ENCODE results near the gene RUNX2.
"Not testable (repeated sequence)": the region's sequence is repeated elsewhere in the genome, so short reads cannot be mapped to it uniquely, and the experiment has no call there.

The RUNX2 gene

GRCh38 chr6:45457141-45457540 is 129.0 kb downstream of the RUNX2 start:
- no peak for DNase-seq (ENCODE audit: low read depth in 2 of 2)

DNA sequence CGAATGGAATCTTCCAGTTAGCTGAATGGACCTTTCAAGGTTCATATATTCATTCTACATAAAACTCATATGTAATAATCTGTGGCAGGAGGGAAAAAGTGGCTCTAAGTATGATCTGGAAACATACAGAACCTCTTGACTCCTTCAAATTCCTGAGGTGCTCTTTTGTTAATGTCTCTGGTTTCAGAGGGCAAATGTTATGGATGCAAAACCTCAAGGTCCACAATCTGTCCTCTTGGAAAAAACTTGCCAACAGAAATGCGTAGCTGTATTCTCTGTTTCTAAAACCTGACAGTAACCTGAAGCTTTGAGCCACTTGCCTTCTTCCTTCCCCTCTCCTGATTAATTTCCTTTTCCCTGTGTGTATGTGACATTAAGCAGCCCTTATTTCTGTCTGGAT is 130.5 kb downstream of the RUNX2 start:
- DNase-seq (ENCODE audit: low read depth in 2 of 2), result no peak

DNA sequence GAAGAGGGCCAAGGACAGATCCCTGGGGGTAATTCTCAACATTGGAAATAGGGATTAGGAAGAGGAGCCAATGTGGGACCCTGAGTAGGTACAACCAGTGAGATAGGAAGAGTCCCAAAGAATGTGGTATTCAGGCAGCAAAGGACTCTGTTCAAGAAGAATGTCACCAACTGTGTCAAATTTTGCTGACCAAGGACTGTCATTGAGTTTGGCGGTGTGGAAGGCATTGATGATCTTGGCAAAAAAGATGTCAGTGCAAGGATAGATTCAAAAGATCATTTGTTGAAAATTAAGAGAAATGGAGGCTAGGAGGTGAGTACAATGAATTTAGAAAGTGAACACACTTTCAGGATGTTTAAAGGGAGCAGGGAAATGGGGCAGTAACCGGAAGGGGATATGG is 132.0 kb downstream of the RUNX2 start:
- DNase-seq (ENCODE audit: low read depth in 2 of 2), result no peak

DNA sequence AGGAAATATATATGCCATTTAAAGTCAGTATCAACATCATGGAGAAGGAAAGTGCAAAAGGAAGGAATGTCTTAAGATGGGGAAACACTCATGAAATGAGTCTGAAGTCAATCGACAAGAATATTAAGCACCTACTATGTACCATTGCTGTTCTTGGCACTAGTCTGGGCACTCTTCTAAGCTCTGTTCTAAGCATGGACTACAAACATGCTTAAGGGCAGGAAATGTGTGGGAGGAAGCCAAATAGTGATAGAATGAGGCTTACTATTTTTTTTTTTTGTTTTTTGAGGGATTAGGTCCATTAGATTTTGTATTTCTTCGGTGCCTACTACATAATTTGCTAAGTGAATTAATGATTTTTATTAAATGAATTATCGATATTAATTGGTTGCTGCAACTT is 133.4 kb downstream of the RUNX2 start:
- DNase-seq (ENCODE audit: low read depth in 2 of 2), result no peak

GRCh38 chr6:45462190-45463134 is 134.3 kb downstream of the RUNX2 start:
- DNase-seq (ENCODE audit: low read depth in 2 of 2), result no peak

- no peak for DNase-seq (ENCODE audit: low read depth in 2 of 2)
Measured at GRCh38 chr6:45464685-45465084, 136.6 kb downstream of the RUNX2 start.

DNA sequence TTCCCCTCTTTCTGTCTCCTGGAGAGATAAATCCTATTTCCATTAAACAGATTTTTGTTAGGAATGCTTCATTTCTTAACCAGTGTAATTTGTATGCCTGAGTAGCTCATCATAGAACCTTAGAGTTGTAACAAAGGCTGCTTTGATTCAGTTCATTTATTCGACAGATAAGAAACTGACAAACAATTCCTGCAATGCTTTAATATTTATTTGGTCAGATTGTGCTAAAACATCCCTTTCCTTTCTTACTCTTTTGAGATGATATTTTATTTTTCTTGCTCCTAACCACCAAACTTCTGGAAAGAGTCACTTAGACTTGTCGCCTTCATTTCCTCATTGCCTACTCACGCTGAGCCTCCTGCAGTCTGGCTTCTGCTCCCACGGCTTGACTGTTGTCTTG is 138.6 kb downstream of the RUNX2 start:
- DNase-seq (ENCODE audit: low read depth in 2 of 2), result no peak

DNA sequence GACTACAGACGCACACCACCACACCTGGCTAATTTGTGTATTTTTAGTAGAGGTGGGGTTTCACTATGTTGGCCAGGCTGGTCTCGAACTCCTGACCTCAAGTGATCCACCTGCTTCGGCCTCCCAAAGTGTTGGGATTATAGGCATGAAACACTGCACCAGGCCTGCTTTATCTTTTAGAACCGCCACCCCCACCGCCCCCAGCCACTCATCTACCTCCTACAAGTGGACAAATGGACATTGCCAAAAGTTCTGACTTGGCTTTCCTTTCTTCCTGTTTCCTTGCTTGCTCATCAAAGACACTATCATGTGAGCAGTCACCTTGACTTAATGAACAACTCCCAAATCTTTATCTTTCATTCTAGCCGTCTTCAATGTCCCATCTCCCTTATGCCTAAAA is 139.3 kb downstream of the RUNX2 start:
- not testable (repeated sequence) for DNase-seq (ENCODE audit: low read depth in 2 of 2)

GRCh38 chr6:45467853-45468252 is 139.7 kb downstream of the RUNX2 start:
- no peak for DNase-seq (ENCODE audit: low read depth in 2 of 2)

DNA sequence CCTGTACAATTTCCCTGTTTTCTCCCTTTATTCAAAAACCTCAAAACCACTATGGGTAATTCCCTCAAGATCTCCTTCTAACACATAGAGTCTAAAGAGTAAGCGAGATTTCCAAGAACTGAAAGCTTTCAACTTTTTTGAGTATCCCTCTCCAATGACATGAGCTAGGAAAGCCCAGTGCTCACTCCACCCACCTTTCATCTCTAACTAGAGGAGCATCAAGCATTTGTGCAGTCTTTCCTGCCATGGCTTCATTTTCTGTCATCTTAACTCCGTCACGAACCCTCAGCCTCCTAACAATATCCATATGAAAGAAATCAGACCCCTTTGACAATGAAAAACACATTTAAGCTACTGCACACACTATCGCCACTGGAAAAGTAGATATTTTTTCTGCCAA is 141.5 kb downstream of the RUNX2 start:
- DNase-seq (ENCODE audit: low read depth in 2 of 2), result no peak

DNA sequence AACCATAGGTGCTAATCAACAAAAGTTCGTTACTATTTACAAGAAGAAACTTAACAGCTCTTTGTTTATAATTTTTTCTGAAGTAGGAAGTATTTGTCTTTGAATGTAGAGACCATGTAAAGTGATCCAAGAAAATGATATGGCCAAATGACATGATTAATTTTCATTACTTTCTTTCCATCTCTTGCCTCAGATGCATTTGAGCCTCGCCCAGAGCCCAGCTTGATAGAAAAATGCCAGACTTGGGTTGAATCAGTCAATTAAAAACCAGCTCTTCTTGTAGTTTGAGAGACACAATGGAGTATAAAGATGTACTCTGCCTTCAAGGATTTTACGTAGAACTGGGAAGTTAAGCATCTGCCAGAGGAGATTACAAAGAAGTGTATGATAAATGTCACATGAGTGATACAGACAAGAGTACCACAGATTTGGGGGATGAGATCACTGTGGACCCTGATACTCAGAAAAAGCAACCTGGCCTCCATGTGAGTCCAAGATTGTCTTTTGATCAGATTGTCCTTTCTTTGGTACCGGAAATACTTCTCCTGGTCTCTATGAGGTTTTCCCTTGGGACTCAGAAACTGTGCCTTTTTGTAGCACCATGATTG is 142.1 kb downstream of the RUNX2 start:
- no peak for DNase-seq (ENCODE audit: low read depth in 2 of 2)

DNA sequence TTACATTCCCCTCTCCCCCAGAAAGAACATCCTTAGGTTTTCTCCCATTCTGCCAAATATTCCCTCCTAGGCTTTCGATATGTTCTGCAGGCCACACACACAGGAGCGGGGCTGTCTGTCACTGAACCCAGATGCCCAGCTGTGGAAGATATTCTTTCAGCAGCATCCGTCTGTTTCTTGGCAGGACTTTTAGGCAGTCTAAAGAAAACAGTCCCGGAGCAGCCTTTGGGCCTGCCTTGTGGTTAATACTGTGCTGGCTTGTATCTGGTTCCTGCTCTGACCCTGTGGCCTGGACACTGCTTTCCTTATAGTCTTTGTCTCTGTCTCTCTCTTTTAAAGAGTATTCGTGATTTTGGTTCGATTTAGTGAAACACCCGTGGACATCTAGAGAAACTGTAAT is 144.3 kb downstream of the RUNX2 start:
- DNase-seq (ENCODE audit: low read depth in 2 of 2), result no peak

GRCh38 chr6:45473121-45473993 is 145.2 kb downstream of the RUNX2 start:
- DNase-seq (ENCODE audit: low read depth in 2 of 2), result no peak

- no peak for DNase-seq (ENCODE audit: low read depth in 2 of 2)
Measured at GRCh38 chr6:45474376-45474775, 146.2 kb downstream of the RUNX2 start.

DNA sequence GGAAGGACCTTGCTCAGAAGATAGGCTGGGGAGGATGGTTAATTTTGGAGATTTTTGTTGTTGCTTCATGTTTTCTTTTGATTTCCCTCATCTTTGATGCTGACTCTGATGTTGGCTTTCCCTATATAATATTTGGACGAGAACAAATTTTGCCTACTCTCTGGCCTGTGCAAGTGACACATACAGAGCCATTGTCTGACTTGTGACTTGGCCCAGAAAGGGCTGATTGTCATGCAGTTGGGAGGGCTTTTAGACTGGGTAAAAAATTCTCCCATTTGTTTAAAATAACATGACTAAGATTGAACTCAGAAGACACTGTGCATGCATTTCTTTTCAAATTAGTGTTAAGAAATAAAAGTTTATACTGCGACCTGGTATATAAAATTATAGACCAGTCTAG is 148.2 kb downstream of the RUNX2 start:
- no peak for DNase-seq (ENCODE audit: low read depth in 2 of 2)

DNA sequence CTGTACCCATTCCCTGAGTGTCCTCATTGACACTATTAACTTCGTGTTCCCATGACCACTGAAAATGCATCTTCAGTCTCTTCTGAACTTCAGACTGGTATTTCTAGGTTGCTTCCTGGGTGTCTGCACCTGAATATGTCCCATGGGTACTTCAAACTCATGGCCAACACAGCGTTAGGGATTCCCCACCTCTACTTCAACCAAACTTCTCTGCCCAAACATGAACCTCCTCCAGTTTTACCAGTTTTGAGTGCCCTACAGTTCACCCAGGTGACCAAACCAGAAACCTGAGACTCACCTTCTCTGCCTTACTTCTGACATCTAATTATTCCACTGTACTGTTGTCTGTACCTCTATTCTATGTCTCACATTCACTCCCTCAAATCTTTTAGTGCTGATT is 149.1 kb downstream of the RUNX2 start:
- no peak for DNase-seq (ENCODE audit: low read depth in 2 of 2)

GRCh38 chr6:45477790-45478189 is 149.7 kb downstream of the RUNX2 start:
- DNase-seq (ENCODE audit: low read depth in 2 of 2), result no peak

- DNase-seq (ENCODE audit: low read depth in 2 of 2), result no peak
Measured at GRCh38 chr6:45478240-45478639, 150.1 kb downstream of the RUNX2 start.

- DNase-seq (ENCODE audit: low read depth in 2 of 2), result no peak
Measured at GRCh38 chr6:45479834-45480751, 152.0 kb downstream of the RUNX2 start.

DNA sequence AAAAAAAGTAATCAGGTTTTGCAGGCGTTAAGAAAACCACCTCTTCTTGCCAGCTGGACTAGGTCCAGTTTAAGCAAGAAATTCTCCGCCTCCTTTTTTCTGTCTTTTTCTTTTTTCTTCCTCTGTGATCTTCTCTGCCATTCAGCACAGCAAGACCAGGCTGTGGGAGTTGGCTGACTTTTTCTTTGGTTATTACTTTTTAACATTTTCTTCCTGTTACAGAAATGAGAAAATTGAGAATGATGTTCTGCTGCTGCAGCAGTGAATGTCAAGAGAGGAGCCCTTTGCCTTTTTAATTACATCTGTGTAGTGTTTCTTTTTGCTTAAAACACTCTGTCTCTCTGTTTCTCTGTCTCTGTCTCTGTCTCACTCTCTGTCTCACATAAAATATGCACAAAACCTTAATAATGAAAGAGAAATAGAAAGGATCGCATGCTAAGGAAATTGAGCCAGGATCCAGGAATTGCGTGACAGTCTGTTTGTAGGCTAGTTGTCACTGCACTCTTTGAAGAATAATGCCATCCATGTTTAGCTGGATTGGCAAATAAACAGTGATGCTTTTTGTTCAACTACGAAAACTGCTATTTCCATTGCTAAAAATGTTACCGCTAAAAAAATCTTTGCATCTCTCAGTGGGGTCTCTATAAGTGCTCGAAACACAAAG is 152.8 kb downstream of the RUNX2 start:
- DNase-seq (ENCODE audit: low read depth in 2 of 2), result no peak

GRCh38 chr6:45483021-45483420 is 154.9 kb downstream of the RUNX2 start:
- no peak for DNase-seq (ENCODE audit: low read depth in 2 of 2)

All from stimulated activated CD4-positive, alpha-beta T cell treated with anti-CD3 and anti-CD28 coated beads, Interleukin-1b, Interleukin-23, amount 100 ng/mL, for 1 hour (primary cell).